Esophagus (tissue), 2 donors: Measurements from ENCODE around the gene CLNK. TPM values are rescaled to one million over a fixed set of nuclear protein-coding genes. Genes with fewer than 3 reads are reported as not detected.
"Not testable (repeated sequence)": the region's sequence is repeated elsewhere in the genome, so short reads cannot be mapped to it uniquely, and the experiment has no call there.

ENCODE experiments used
- H3K27ac ChIP-seq, 2 donors: one replicate each; pipeline ENCODE4 v1.5.1; 2013; ENCODE audit warnings: low read depth in 2 of 2, mild to moderate bottlenecking in 2 of 2, inconsistent platforms in 1 of 2, low read length in 1 of 2, moderate library complexity in 1 of 2
- H3K27me3 ChIP-seq, 2 donors: one replicate each; pipeline ENCODE4 v1.6.1; 2013; ENCODE audit warnings: low read length in 2 of 2, control low read depth in 1 of 2, mild to moderate bottlenecking in 1 of 2; ENCODE audit not compliant: insufficient read depth in 2 of 2, control insufficient read depth in 1 of 2
- H3K36me3 ChIP-seq, 2 donors: one replicate each; pipeline ENCODE4 v1.6.1; 2013; ENCODE audit warnings: low read length in 1 of 2; ENCODE audit not compliant: control insufficient read depth in 2 of 2, insufficient read depth in 2 of 2
- H3K4me1 ChIP-seq, 2 donors: one replicate each; pipeline ENCODE4 v1.6.1; 2013; ENCODE audit warnings: low read length in 1 of 2; ENCODE audit not compliant: control insufficient read depth in 2 of 2, insufficient read depth in 2 of 2
- H3K4me3 ChIP-seq, 2 donors: one replicate each; pipeline ENCODE4 v1.5.1; 2013; ENCODE audit warnings: low read length in 2 of 2, mild to moderate bottlenecking in 2 of 2, low read depth in 1 of 2, moderate library complexity in 1 of 2
- H3K9me3 ChIP-seq, 2 donors: one replicate each; pipeline ENCODE4 v1.6.1; 2013; ENCODE audit warnings: mild to moderate bottlenecking in 2 of 2, low read depth in 1 of 2, low read length in 1 of 2, moderate library complexity in 1 of 2; ENCODE audit not compliant: control insufficient read depth in 2 of 2, insufficient read depth in 1 of 2
- WGBS, 2 donors: extraction: QIAGEN DNeasy Blood & Tissue Kit; methylation state at CpG; one replicate each; pipeline ENCODE4 v1.1.7; 2013; 5-methylcytosine and 5-hydroxymethylcytosine counted together
- polyA plus RNA-seq, 2 donors: library from polyadenylated mRNA; stranded (reverse); fragments of 200-250 nt; gene quantifications; one replicate each; pipeline ENCODE4 v1.2.3, GENCODE V29; 2013
- donor health status: healthy with polysubstance abuse.
- donor health status: Bipolar disorder and iron deficiency.

CLNK gene
- polyA plus RNA-seq, 2 donors: 0.05 TPM; not detected in 1

- Histone ChIP-seq H3K27ac (no peak overlapping the region), H3K36me3 (no peaks in the 10 kb centered on the region), H3K27me3 (peaks cover 0 to 3% of the 10 kb centered on the region in 2 donors), H3K9me3 (no peaks in the 10 kb centered on the region), H3K4me1 (no peaks in the 10 kb centered on the region), H3K4me3 (no peak overlapping the region)
- 38 to 42% methylated on average over 5 of the region's 5 CpGs for WGBS, 2 donors
Observed at GRCh38 chr4:10625131-10625530, 59.4 kb downstream of the CLNK start.

GRCh38 chr4:10623862-10624261 lies 60.7 kb downstream of the CLNK start:
- H3K27me3 ChIP-seq: peaks cover 0 to 3% of the 10 kb centered on the region in 2 donors
- H3K4me1 ChIP-seq: no peaks in the 10 kb centered on the region
- no peaks in the 10 kb centered on the region for H3K36me3 ChIP-seq
- no peak overlapping the region for H3K27ac ChIP-seq
- 71 to 74% methylated on average over 6 of the region's 6 CpGs for WGBS, 2 donors
- H3K4me3 ChIP-seq: no peak overlapping the region
- H3K9me3 ChIP-seq: no peaks in the 10 kb centered on the region

GRCh38 chr4:10623241-10623640 lies 61.3 kb downstream of the CLNK start:
- no peaks in the 10 kb centered on the region for H3K9me3 ChIP-seq
- 57 to 76% methylated on average over 4 of the region's 4 CpGs for WGBS, 2 donors
- H3K4me3 ChIP-seq: no peak overlapping the region
- no peaks in the 10 kb centered on the region for H3K27me3 ChIP-seq
- no peak overlapping the region for H3K27ac ChIP-seq
- H3K4me1 ChIP-seq: no peaks in the 10 kb centered on the region
- no peaks in the 10 kb centered on the region for H3K36me3 ChIP-seq

GRCh38 chr4:10622728-10623127 lies 61.8 kb downstream of the CLNK start:
- H3K27me3 ChIP-seq: no peaks in the 10 kb centered on the region
- 84 to 86% methylated on average over 2 of the region's 2 CpGs for WGBS, 2 donors

GRCh38 chr4:10620935-10621488 lies 63.6 kb downstream of the CLNK start:
- no peak overlapping the region for H3K4me3 ChIP-seq
- no peak overlapping the region for H3K27ac ChIP-seq
- H3K27me3 ChIP-seq: no peaks in the 10 kb centered on the region
- WGBS, 2 donors: 74 to 84% methylated on average over 13 of the region's 13 CpGs
- no peaks in the 10 kb centered on the region for H3K4me1 ChIP-seq
- no peaks in the 10 kb centered on the region for H3K9me3 ChIP-seq
- H3K36me3 ChIP-seq: no peaks in the 10 kb centered on the region

More at GRCh38 chr4:10622728-10623127, 61.8 kb downstream of the CLNK start:
- Histone ChIP-seq H3K4me1 (no peaks in the 10 kb centered on the region), H3K27ac (no peak overlapping the region), H3K36me3 (no peaks in the 10 kb centered on the region), H3K4me3 (no peak overlapping the region), H3K9me3 (no peaks in the 10 kb centered on the region)

- no peaks in the 10 kb centered on the region for H3K9me3 ChIP-seq
- H3K4me1 ChIP-seq: no peaks in the 10 kb centered on the region
- no peaks in the 10 kb centered on the region for H3K36me3 ChIP-seq
- no peak overlapping the region for H3K4me3 ChIP-seq
- 81 to 91% methylated on average over 10 to 11 of the region's 11 CpGs for WGBS, 2 donors
- no peaks in the 10 kb centered on the region for H3K27me3 ChIP-seq
- H3K27ac ChIP-seq: no peak overlapping the region
Observed at GRCh38 chr4:10619855-10620254, 64.7 kb downstream of the CLNK start.

GRCh38 chr4:10619220-10619619 lies 65.3 kb downstream of the CLNK start:
- H3K9me3 ChIP-seq: no peaks in the 10 kb centered on the region
- no peaks in the 10 kb centered on the region for H3K27me3 ChIP-seq
- whole genome bisulfite sequencing, 2 donors: 28 to 29% methylated on average over 6 of the region's 6 CpGs
- no peaks in the 10 kb centered on the region for H3K36me3 ChIP-seq
- no peak overlapping the region for H3K4me3 ChIP-seq
- H3K27ac ChIP-seq: no peak overlapping the region
- no peaks in the 10 kb centered on the region for H3K4me1 ChIP-seq

- H3K4me1 ChIP-seq, H3K27me3 ChIP-seq, H3K4me3 ChIP-seq, H3K36me3 ChIP-seq, H3K27ac ChIP-seq, H3K9me3 ChIP-seq: not testable (repeated sequence)
- WGBS, 2 donors: 92 to 93% methylated on average over 8 of the region's 8 CpGs
Observed at GRCh38 chr4:10614926-10615325, 69.6 kb downstream of the CLNK start.

GRCh38 chr4:10613926-10614478 lies 70.6 kb downstream of the CLNK start:
- Histone ChIP-seq H3K27ac (no peak overlapping the region), H3K9me3 (no peaks in the 10 kb centered on the region), H3K36me3 (no peaks in the 10 kb centered on the region), H3K4me3 (no peak overlapping the region), H3K4me1 (no peaks in the 10 kb centered on the region), H3K27me3 (no peaks in the 10 kb centered on the region)
- WGBS, 2 donors: 72 to 73% methylated on average over 5 of the region's 5 CpGs

GRCh38 chr4:10612476-10612875 lies 72.1 kb downstream of the CLNK start:
- Histone ChIP-seq H3K4me3 (no peak overlapping the region), H3K27ac (no peak overlapping the region), H3K4me1 (no peaks in the 10 kb centered on the region), H3K9me3 (no peaks in the 10 kb centered on the region), H3K27me3 (no peaks in the 10 kb centered on the region), H3K36me3 (no peaks in the 10 kb centered on the region)
- 83 to 93% methylated on average over 2 of the region's 2 CpGs for WGBS, 2 donors
